GM12891 (cell line): ENCODE measurements around the gene SCO2.

ENCODE experiments used
- POLR2A ChIP-seq: IDR thresholded peaks from 2 replicates; pipeline ENCODE4 v1.6.1; 2011; ENCODE audit warnings: low read depth, low read length, control low read depth
- POLR2AphosphoS5 ChIP-seq: IDR thresholded peaks from 2 replicates; pipeline ENCODE4 v1.6.1; 2011; ENCODE audit warnings: low read depth, low read length, control low read depth
- SPI1 ChIP-seq: IDR thresholded peaks from 2 replicates; pipeline ENCODE4 v1.6.1; 2011; ENCODE audit warnings: low read depth, low read length, control low read depth
- TAF1 ChIP-seq: IDR thresholded peaks from 2 replicates; pipeline ENCODE4 v1.6.1; 2011; ENCODE audit warnings: low read depth, low read length, control low read depth

- TF ChIP-seq POLR2A (no peak), TAF1 (no peak), POLR2AphosphoS5 (peak; percentile 43; the same call in 1 of the 2 replicates), SPI1 (no peak)
Observed at GRCh38 chr22:50522806-50523438, 2.5 kb downstream of the SCO2 start.
